ENCODE results near the gene UNC13B. TPM values are rescaled to one million over a fixed set of nuclear protein-coding genes. Genes with fewer than 3 reads are reported as not detected.

The UNC13B gene
- total RNA-seq, 1 experiment from 2014 or later = 48.2 TPM

- Histone ChIP-seq H2BK5ac (ENCODE audit: insufficient read length, low read length) (no peak overlapping the region), H4K91ac (ENCODE audit: insufficient read length, low read depth, low read length) (no peak overlapping the region), H4K8ac (replicated peaks; ENCODE audit: insufficient read length, low read depth, low read length) (no peak overlapping the region), H2BK12ac (ENCODE audit: insufficient read length, low read depth, low read length) (no peak overlapping the region), H4K20me1 (ENCODE audit: control insufficient read depth, insufficient read depth, insufficient read length) (no peaks in the 10 kb centered on the region), H3K27me3 (ENCODE audit: insufficient read depth, low read length) (no peaks in the 10 kb centered on the region), H2AFZ (ENCODE audit: low read length) (no peak overlapping the region), H3K79me2 (ENCODE audit: insufficient read depth, low read length) (no peaks in the 10 kb centered on the region), H3K27ac (ENCODE audit: insufficient read length, low read depth, low read length) (no peak overlapping the region), H3K4me2 (ENCODE audit: insufficient read depth, insufficient read length, low read length) (no peak overlapping the region), H3K23me2 (ENCODE audit: insufficient read length, low read depth, low read length, poor library complexity, severe bottlenecking) (no peaks in the 10 kb centered on the region), H4K5ac (ENCODE audit: insufficient read length, low read depth, low read length) (no peak overlapping the region), H3K9me3 (ENCODE audit: control insufficient read depth, low read depth, low read length) (no peaks in the 10 kb centered on the region), H3K18ac (ENCODE audit: insufficient read length, low read depth, low read length) (no peak overlapping the region), H2BK20ac (ENCODE audit: low read depth, low read length, poor library complexity, severe bottlenecking) (no peak overlapping the region), H3K9ac (ENCODE audit: extremely low read depth, insufficient read length, low read length) (no peak overlapping the region), H2AK5ac (ENCODE audit: insufficient read length, low read length) (no peak overlapping the region), H3K56ac (ENCODE audit: insufficient read length, low read depth, low read length) (no peak overlapping the region), H3K79me1 (ENCODE audit: insufficient read depth, low read depth, low read length, poor library complexity, severe bottlenecking) (no peaks in the 10 kb centered on the region), H3K23ac (ENCODE audit: insufficient read length, low read depth, low read length) (no peak overlapping the region), H3K4ac (ENCODE audit: low read depth, low read length) (no peak overlapping the region), H2BK15ac (ENCODE audit: low read depth, low read length) (no peak overlapping the region), H3K4me1 (ENCODE audit: insufficient read depth, low read length) (no peaks in the 10 kb centered on the region), H2BK120ac (ENCODE audit: low read depth, low read length, poor library complexity, severe bottlenecking) (no peak overlapping the region), H3K14ac (ENCODE audit: insufficient read depth, low read length) (no peak overlapping the region), H3T11ph (ENCODE audit: low read length) (no peak overlapping the region)
- no peaks in the 10 kb centered on the region for H3K27me3 Mint-ChIP-seq (ENCODE audit: low read depth)
- TF ChIP-seq, protein P1, sequence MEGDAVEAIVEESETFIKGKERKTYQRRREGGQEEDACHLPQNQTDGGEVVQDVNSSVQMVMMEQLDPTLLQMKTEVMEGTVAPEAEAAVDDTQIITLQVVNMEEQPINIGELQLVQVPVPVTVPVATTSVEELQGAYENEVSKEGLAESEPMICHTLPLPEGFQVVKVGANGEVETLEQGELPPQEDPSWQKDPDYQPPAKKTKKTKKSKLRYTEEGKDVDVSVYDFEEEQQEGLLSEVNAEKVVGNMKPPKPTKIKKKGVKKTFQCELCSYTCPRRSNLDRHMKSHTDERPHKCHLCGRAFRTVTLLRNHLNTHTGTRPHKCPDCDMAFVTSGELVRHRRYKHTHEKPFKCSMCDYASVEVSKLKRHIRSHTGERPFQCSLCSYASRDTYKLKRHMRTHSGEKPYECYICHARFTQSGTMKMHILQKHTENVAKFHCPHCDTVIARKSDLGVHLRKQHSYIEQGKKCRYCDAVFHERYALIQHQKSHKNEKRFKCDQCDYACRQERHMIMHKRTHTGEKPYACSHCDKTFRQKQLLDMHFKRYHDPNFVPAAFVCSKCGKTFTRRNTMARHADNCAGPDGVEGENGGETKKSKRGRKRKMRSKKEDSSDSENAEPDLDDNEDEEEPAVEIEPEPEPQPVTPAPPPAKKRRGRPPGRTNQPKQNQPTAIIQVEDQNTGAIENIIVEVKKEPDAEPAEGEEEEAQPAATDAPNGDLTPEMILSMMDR (conservative IDR thresholded peaks at IDR 0.05) = no peak
- no peaks in the 10 kb centered on the region for H3K36me3 Mint-ChIP-seq (ENCODE audit: insufficient read depth in 1 of 3, low read depth in 3 of 3)
- H3K9me3 Mint-ChIP-seq = no peaks in the 10 kb centered on the region
- H3K4me3 Mint-ChIP-seq = no peak overlapping the region
- no peak for DNase-seq
- WGBS (ENCODE audit: extremely low coverage, insufficient read length, low lambda C conversion rate) = no CpG with 5 or more reads among the region's 5 CpGs
- peaks cover 5 to 8% of the 10 kb centered on the region in 2 experiments; a peak in 3 of 4 replicates for H3K4me1 Mint-ChIP-seq
- no peak overlapping the region for H3K27ac Mint-ChIP-seq
Observed at GRCh38 chr9:35370241-35370640, 208.4 kb downstream of the UNC13B start.
